OCI-LY3 (cell line): Measurements from ENCODE around the gene TRIM47.

Experiments used
- EZH2phosphoT487 ChIP-seq: fragments of 200-600 bp; shearing (Covaris generic); IDR thresholded peaks from 2 replicates; pipeline ENCODE4 v1.6.1; 2018; ENCODE audit warnings: antibody characterized with exemption, mixed run types, low read depth
- TF ChIP-seq, protein P1 (sequence below): fragments of 200-600, 300-600 bp; sonication (generic); IDR thresholded peaks from 2 replicates; pipeline ENCODE4 v1.5.1; 2014; ENCODE audit warnings: antibody characterized with exemption, low read length, low read depth

DNA sequence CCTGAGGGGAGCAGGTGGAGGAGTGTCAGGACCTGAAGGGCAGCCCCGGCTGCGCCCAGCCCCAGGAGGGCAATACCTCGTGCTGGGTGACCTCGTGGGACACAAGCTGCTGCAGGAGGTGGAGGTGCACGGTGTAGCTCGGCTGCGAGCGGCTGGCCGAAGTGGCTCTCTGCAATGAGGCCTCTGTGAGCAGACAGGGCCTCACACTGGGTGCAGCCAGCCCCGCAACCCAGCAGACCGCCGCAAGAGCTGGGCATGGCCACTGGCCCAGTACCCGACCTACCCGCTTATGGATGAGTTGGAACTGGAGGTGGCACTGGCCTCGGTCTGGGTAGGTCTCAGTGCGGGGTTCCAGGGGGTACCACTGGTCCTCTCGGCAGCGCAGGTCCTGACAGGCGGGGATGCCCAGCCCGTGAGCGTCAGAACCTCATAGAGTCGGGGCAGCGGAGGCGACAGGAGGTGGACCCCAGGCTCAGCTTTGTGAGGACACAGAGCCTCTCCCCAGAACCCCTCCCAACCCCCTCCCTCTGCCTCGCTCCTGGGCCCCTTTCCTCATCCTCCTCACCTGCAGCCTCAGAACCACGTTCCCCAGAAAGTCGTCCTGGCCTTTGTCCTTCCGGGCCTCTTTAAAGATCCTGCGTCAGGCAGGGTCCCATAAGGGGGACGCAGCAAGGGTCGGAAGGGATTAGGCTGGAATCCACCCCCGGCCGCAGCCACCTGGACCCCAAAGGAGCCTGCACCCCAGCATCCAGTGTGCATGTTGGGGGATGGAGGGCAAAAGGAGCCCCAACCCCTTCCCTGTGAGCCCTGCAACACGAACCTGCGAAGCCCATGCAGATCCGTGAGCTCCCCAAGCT, 38.2 kb downstream of the TRIM47 start:
- TF ChIP-seq, protein P1, sequence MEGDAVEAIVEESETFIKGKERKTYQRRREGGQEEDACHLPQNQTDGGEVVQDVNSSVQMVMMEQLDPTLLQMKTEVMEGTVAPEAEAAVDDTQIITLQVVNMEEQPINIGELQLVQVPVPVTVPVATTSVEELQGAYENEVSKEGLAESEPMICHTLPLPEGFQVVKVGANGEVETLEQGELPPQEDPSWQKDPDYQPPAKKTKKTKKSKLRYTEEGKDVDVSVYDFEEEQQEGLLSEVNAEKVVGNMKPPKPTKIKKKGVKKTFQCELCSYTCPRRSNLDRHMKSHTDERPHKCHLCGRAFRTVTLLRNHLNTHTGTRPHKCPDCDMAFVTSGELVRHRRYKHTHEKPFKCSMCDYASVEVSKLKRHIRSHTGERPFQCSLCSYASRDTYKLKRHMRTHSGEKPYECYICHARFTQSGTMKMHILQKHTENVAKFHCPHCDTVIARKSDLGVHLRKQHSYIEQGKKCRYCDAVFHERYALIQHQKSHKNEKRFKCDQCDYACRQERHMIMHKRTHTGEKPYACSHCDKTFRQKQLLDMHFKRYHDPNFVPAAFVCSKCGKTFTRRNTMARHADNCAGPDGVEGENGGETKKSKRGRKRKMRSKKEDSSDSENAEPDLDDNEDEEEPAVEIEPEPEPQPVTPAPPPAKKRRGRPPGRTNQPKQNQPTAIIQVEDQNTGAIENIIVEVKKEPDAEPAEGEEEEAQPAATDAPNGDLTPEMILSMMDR = no peak
- no peak for TF ChIP-seq EZH2phosphoT487
